Erythroblast (primary cell): ENCODE measurements around the gene GSTK1.

ENCODE experiments used
- GATA1 ChIP-seq: IDR thresholded peaks from 2 replicates; pipeline ENCODE4 v1.6.1; 2011; ENCODE audit warnings: low read depth, mild to moderate bottlenecking, control low read depth, low read length, moderate library complexity
- POLR2A ChIP-seq: IDR thresholded peaks from 2 replicates; pipeline ENCODE4 v1.6.1; 2011; ENCODE audit warnings: mild to moderate bottlenecking, low read length

- TF ChIP-seq POLR2A (no peak), GATA1 (no peak)
These were observed 8.0 kb downstream of the GSTK1 start for GRCh38 chr7:143271240-143271639.
